SKM-1 treated with dmso at 0.1 percent for 144 hours (cell line): ENCODE measurements around the gene TBC1D8.

Experiments used
- DNase-seq: peaks from one replicate; lab custom pipeline; 2025; ENCODE audit not compliant: unreplicated experiment; lab: John Stamatoyannopoulos, UW

Gene TBC1D8

GRCh38 chr2:101139495-101139894 lies 11.7 kb downstream of the TBC1D8 start:
- DNase-seq: no peak

GRCh38 chr2:101135412-101136296 lies 15.5 kb downstream of the TBC1D8 start:
- no peak for DNase-seq

GRCh38 chr2:101133492-101134100 lies 17.6 kb downstream of the TBC1D8 start:
- DNase-seq: no peak

- no peak for DNase-seq
These were observed 19.0 kb downstream of the TBC1D8 start for GRCh38 chr2:101132202-101132601.

GRCh38 chr2:101130081-101130480 lies 21.1 kb downstream of the TBC1D8 start:
- no peak for DNase-seq

- DNase-seq: no peak
These were observed 23.7 kb downstream of the TBC1D8 start for GRCh38 chr2:101127319-101128056.

GRCh38 chr2:101125808-101126207 lies 25.4 kb downstream of the TBC1D8 start:
- no peak for DNase-seq

GRCh38 chr2:101125374-101125773 lies 25.8 kb downstream of the TBC1D8 start:
- peak; percentile 48 for DNase-seq

GRCh38 chr2:101124643-101125366 lies 26.4 kb downstream of the TBC1D8 start:
- no peak for DNase-seq

- no peak for DNase-seq
These were observed 27.2 kb downstream of the TBC1D8 start for GRCh38 chr2:101123795-101124471.

- no peak for DNase-seq
These were observed 30.0 kb downstream of the TBC1D8 start for GRCh38 chr2:101121174-101121573.

- no peak for DNase-seq
These were observed 30.8 kb downstream of the TBC1D8 start for GRCh38 chr2:101120124-101120996.

- no peak for DNase-seq
These were observed 31.8 kb downstream of the TBC1D8 start for GRCh38 chr2:101119431-101119830.

- no peak for DNase-seq
These were observed 34.2 kb downstream of the TBC1D8 start for GRCh38 chr2:101116841-101117552.

GRCh38 chr2:101116348-101116747 lies 34.8 kb downstream of the TBC1D8 start:
- DNase-seq: no peak

- DNase-seq: no peak
These were observed 35.5 kb downstream of the TBC1D8 start for GRCh38 chr2:101115664-101116063.

GRCh38 chr2:101114815-101115214 lies 36.4 kb downstream of the TBC1D8 start:
- peak; percentile 86 for DNase-seq

- DNase-seq: no peak
These were observed 36.9 kb downstream of the TBC1D8 start for GRCh38 chr2:101114268-101114783.
